Activated CD8-positive, alpha-beta T cell treated with anti-CD3 and anti-CD28 coated beads, Interleukin-2, amount 10 ng/mL, durations not matched to agents 7 days and 5 days (primary cell): Measurements from ENCODE around the gene FABP1. TPM values are rescaled to one million over a fixed set of nuclear protein-coding genes. Genes with fewer than 3 reads are reported as not detected.

Experiments
- ATAC-seq: fragments of 150-1000 bp; cut with Tn5 transposase; one replicate; pipeline ENCODE4 v1.10.0; 2021; ENCODE audit warnings: moderate library complexity
- CTCF ChIA-PET: fragments of 350-600 bp; sonication (Branson Sonifier 250); formaldehyde crosslinking; loops from one replicate; lab custom pipeline; 2021; ENCODE audit warnings: antibody characterized with exemption; lab: Charles Lee
- POLR2A ChIA-PET: fragments of 350-600 bp; sonication (Branson Sonifier 250); formaldehyde crosslinking; loops from one replicate; lab custom pipeline; 2021; ENCODE audit warnings: antibody characterized with exemption; lab: Charles Lee
- DNase-seq: peaks from one replicate; pipeline ENCODE4 v3.0.0-alpha.2; 2020
- H3K27ac Mint-ChIP-seq: one replicate; pipeline ENCODE4 v1.8.0; 2021; ENCODE audit warnings: mild to moderate bottlenecking, mixed read lengths
- H3K27me3 Mint-ChIP-seq: one replicate; pipeline ENCODE4 v1.8.0; 2021; ENCODE audit warnings: low read depth, mixed read lengths
- H3K36me3 Mint-ChIP-seq: one replicate; pipeline ENCODE4 v1.8.0; 2021; ENCODE audit warnings: low read depth, mixed read lengths
- H3K4me1 Mint-ChIP-seq: one replicate; pipeline ENCODE4 v1.8.0; 2021; ENCODE audit warnings: low read depth, mixed read lengths
- H3K4me3 Mint-ChIP-seq: one replicate; pipeline ENCODE4 v1.8.0; 2021; ENCODE audit warnings: mild to moderate bottlenecking, mixed read lengths
- H3K9me3 Mint-ChIP-seq: one replicate; pipeline ENCODE4 v1.8.0; 2022; ENCODE audit warnings: mixed read lengths; ENCODE audit not compliant: insufficient read depth
- total RNA-seq, 2 experiments: library from RNA; stranded (reverse); gene quantifications; one replicate each; pipeline ENCODE4 v1.2.3, GENCODE V29; 2021

Gene FABP1
- total RNA-seq, 2 experiments from 2014 or later = not detected

GRCh38 chr2:88133875-88134274, 6.0 kb upstream of the FABP1 start:
- no peaks in the 10 kb centered on the region for H3K36me3 Mint-ChIP-seq
- no peak overlapping the region for H3K27ac Mint-ChIP-seq
- no peaks in the 10 kb centered on the region for H3K4me1 Mint-ChIP-seq
- ChIA-PET CTCF (interaction anchor here (2.0 kb wide), 1 partner anchor 73 kb away, joined by 6 read pairs; no protein-coding TSS in a partner anchor), POLR2A (no interaction called here)
- no peak for ATAC-seq
- no peak for DNase-seq
- no peaks in the 10 kb centered on the region for H3K27me3 Mint-ChIP-seq
- no peak overlapping the region for H3K4me3 Mint-ChIP-seq
- no peaks in the 10 kb centered on the region for H3K9me3 Mint-ChIP-seq

- Mint-ChIP-seq H3K27me3 (no peaks in the 10 kb centered on the region), H3K27ac (no peak overlapping the region), H3K9me3 (no peaks in the 10 kb centered on the region), H3K4me3 (no peak overlapping the region), H3K36me3 (no peaks in the 10 kb centered on the region), H3K4me1 (no peaks in the 10 kb centered on the region)
- POLR2A ChIA-PET = no interaction called here
- CTCF ChIA-PET = no interaction called here
- no peak for ATAC-seq
- DNase-seq = no peak
These were observed 4.1 kb upstream of the FABP1 start for GRCh38 chr2:88131999-88132368.

- H3K4me3 Mint-ChIP-seq = no peak overlapping the region
- ChIA-PET CTCF (interaction anchor here (0.8 kb wide), 1 partner anchor 60 kb away, joined by 4 read pairs; no protein-coding TSS in a partner anchor), POLR2A (no interaction called here)
- H3K27ac Mint-ChIP-seq = no peak overlapping the region
- H3K27me3 Mint-ChIP-seq = no peaks in the 10 kb centered on the region
- DNase-seq (no peak), ATAC-seq (no peak)
- no peaks in the 10 kb centered on the region for H3K9me3 Mint-ChIP-seq
- H3K4me1 Mint-ChIP-seq = no peaks in the 10 kb centered on the region
- no peaks in the 10 kb centered on the region for H3K36me3 Mint-ChIP-seq
These were observed 3.5 kb upstream of the FABP1 start for GRCh38 chr2:88131201-88131998.

DNA sequence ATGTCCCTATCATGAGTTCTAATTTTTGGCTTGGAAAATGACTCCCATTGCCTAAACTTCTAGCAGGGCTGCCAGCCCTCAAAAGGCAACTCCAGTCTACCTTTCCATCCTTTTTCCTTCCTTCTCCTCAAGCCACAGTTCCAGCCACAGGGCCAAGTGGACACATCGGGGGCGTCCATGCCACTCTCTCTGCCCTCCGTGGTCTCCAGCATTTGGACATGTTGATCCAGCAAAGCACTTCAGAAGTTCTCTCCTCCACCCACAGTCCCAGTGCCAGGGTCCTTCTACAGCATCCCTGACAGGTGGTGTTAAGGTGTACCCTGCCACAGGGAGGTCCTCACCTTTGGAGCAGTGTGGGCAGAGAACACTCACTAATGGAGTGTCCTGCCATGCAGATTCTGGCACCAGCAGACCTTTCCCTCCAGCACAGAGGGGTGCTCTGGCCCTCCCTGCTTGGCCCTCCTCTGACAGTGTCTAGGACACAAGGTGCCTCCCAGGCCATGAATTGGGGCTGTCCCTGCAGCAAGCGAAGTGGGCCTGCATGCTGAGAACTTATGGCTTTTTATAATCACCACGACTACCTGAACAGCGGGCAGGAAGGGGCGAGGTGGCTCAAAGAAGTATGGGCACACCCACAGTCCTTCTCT, 1.6 kb upstream of the FABP1 start:
- H3K4me3 Mint-ChIP-seq = no peak overlapping the region
- no peaks in the 10 kb centered on the region for H3K36me3 Mint-ChIP-seq
- ATAC-seq (no peak), DNase-seq (no peak)
- no peaks in the 10 kb centered on the region for H3K27me3 Mint-ChIP-seq
- H3K4me1 Mint-ChIP-seq = no peaks in the 10 kb centered on the region
- no peak overlapping the region for H3K27ac Mint-ChIP-seq
- ChIA-PET CTCF (interaction anchor here (1.5 kb wide), 1 partner anchor 69 kb away, joined by 3 read pairs; no protein-coding TSS in a partner anchor), POLR2A (no interaction called here)
- H3K9me3 Mint-ChIP-seq = no peaks in the 10 kb centered on the region

DNA sequence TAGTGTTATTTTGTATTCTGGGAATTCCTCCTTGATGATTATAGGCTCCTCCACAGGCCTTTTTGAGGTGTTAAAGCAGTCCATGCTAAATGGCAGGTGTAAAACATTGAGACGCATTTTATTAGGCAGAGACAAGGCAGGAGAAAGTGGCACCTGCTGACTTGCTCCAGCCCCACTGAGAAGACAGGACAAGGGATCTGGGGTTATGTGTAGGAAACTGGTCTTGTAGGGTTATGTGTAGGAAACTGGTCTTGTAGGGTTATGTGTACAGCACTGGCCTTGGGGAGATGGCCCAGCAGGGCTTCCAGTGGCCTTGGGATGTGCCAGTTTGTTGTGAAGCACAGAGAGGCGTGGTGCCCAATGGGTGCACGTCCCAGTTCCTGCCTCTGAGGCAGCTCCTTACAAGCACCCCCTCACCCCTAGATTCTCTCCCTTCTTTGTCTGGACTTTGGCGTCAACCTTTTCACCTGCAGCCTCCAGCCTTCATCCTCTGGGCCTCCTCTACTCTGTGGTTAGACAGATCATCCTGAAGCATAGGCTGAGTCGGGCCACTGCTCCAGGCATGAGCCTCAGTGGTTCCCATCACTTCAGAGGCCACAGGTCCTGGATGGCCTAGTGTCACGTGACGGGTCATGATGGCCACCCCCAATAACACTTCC, 921 bp upstream of the FABP1 start:
- Mint-ChIP-seq H3K4me1 (no peaks in the 10 kb centered on the region), H3K9me3 (no peaks in the 10 kb centered on the region), H3K36me3 (no peaks in the 10 kb centered on the region), H3K4me3 (no peak overlapping the region), H3K27me3 (peaks cover 3% of the 10 kb centered on the region), H3K27ac (no peak overlapping the region)
- POLR2A ChIA-PET = no interaction called here
- ATAC-seq (no peak), DNase-seq (no peak)
- CTCF ChIA-PET = no interaction called here

GRCh38 chr2:88127638-88127887, 299 bp downstream of the FABP1 start:
- no peak overlapping the region for H3K4me3 Mint-ChIP-seq
- peaks cover 5% of the 10 kb centered on the region for H3K27me3 Mint-ChIP-seq
- ChIA-PET CTCF (no interaction called here), POLR2A (no interaction called here)
- no peak for ATAC-seq
- no peaks in the 10 kb centered on the region for H3K9me3 Mint-ChIP-seq
- no peak for DNase-seq
- H3K4me1 Mint-ChIP-seq = no peaks in the 10 kb centered on the region
- no peaks in the 10 kb centered on the region for H3K36me3 Mint-ChIP-seq
- H3K27ac Mint-ChIP-seq = no peak overlapping the region

- Mint-ChIP-seq H3K4me3 (no peak overlapping the region), H3K27me3 (peaks cover 6% of the 10 kb centered on the region), H3K27ac (no peak overlapping the region), H3K36me3 (no peaks in the 10 kb centered on the region), H3K9me3 (no peaks in the 10 kb centered on the region), H3K4me1 (no peaks in the 10 kb centered on the region)
- DNase-seq (no peak), ATAC-seq (no peak)
- POLR2A ChIA-PET = no interaction called here
- CTCF ChIA-PET = no interaction called here
These were observed 857 bp downstream of the FABP1 start for GRCh38 chr2:88126772-88127637.

GRCh38 chr2:88125924-88126771, 1.7 kb downstream of the FABP1 start:
- ChIA-PET POLR2A (no interaction called here), CTCF (no interaction called here)
- Mint-ChIP-seq H3K27me3 (peaks cover 6% of the 10 kb centered on the region), H3K9me3 (no peaks in the 10 kb centered on the region), H3K4me3 (no peak overlapping the region), H3K27ac (no peak overlapping the region), H3K4me1 (no peaks in the 10 kb centered on the region), H3K36me3 (no peaks in the 10 kb centered on the region)
- DNase-seq = no peak
- no peak for ATAC-seq

DNA sequence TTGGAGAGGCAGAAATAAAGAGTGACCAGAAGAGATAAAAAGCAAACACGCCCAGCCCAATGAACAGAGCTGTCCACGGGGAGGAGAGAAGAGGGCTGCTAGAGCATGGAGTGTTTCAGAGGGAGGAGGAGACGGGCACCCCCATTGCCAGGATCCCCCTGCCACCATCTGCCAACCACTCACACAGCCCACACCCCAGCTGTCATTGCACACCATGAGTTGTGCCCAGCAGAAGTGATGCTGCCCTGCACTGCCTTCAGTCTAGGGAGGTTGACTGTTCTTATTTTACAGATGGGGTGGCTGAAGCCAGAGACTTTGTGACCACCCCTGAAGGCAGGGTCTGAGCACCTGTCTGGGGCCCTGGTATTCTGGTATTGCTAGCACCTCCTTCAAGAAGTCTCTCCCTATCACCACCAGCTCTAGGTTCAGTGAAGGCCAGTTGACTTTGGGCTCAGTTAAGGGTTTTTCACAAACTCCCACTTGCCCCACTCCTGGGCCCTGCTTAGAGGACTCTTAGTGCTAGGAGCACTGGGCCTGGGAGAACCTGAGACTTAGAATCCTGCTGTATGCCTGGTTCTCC, 2.4 kb downstream of the FABP1 start:
- CTCF ChIA-PET = no interaction called here
- Mint-ChIP-seq H3K4me1 (no peaks in the 10 kb centered on the region), H3K36me3 (no peaks in the 10 kb centered on the region), H3K4me3 (no peak overlapping the region), H3K27me3 (peaks cover 6% of the 10 kb centered on the region), H3K9me3 (no peaks in the 10 kb centered on the region), H3K27ac (no peak overlapping the region)
- POLR2A ChIA-PET = no interaction called here
- ATAC-seq = no peak
- DNase-seq = no peak

- H3K4me3 Mint-ChIP-seq = no peak overlapping the region
- H3K4me1 Mint-ChIP-seq = no peaks in the 10 kb centered on the region
- no peak for ATAC-seq
- DNase-seq = no peak
- no peak overlapping the region for H3K27ac Mint-ChIP-seq
- H3K36me3 Mint-ChIP-seq = no peaks in the 10 kb centered on the region
- peaks cover 6% of the 10 kb centered on the region for H3K27me3 Mint-ChIP-seq
- ChIA-PET CTCF (interaction anchor here (1.6 kb wide), 1 partner anchor 35 kb away, joined by 5 read pairs; no protein-coding TSS in a partner anchor), POLR2A (no interaction called here)
- H3K9me3 Mint-ChIP-seq = no peaks in the 10 kb centered on the region
These were observed 3.6 kb downstream of the FABP1 start for GRCh38 chr2:88123975-88124917.
